ENCODE measurements around the gene REC8. TPM values are rescaled to one million over a fixed set of nuclear protein-coding genes. Genes with fewer than 3 reads are reported as not detected.

REC8 gene
- total RNA-seq, 1 experiment from 2014 or later: 58.0 TPM

- Mint-ChIP-seq H3K27me3 (ENCODE audit: low read depth) (no peaks in the 10 kb centered on the region), H3K4me1 (peaks cover 0 to 7% of the 10 kb centered on the region in 2 experiments; a peak in 2 of 4 replicates), H3K27ac (no peak overlapping the region), H3K4me3 (no peak overlapping the region), H3K9me3 (no peaks in the 10 kb centered on the region), H3K36me3 (ENCODE audit: insufficient read depth in 1 of 3, low read depth in 3 of 3) (peaks cover 7 to 24% (median 18%) of the 10 kb centered on the region in 3 experiments; a peak in 6 of 7 replicates)
- no peak for TF ChIP-seq CTCF (conservative IDR thresholded peaks at IDR 0.05)
- Histone ChIP-seq H2BK15ac (ENCODE audit: low read depth, low read length) (no peak overlapping the region), H2AK5ac (ENCODE audit: insufficient read length, low read length) (no peak overlapping the region), H3K27me3 (ENCODE audit: insufficient read depth, low read length) (no peaks in the 10 kb centered on the region), H3K9ac (ENCODE audit: extremely low read depth, insufficient read length, low read length) (no peak overlapping the region), H3T11ph (ENCODE audit: low read length) (no peak overlapping the region), H2BK20ac (ENCODE audit: low read depth, low read length, poor library complexity, severe bottlenecking) (no peak overlapping the region), H3K79me1 (ENCODE audit: insufficient read depth, low read depth, low read length, poor library complexity, severe bottlenecking) (peaks cover 14% of the 10 kb centered on the region), H3K4me2 (ENCODE audit: insufficient read depth, insufficient read length, low read length) (no peak overlapping the region), H3K23ac (ENCODE audit: insufficient read length, low read depth, low read length) (no peak overlapping the region), H3K18ac (ENCODE audit: insufficient read length, low read depth, low read length) (no peak overlapping the region), H3K4ac (ENCODE audit: low read depth, low read length) (no peak overlapping the region), H4K8ac (replicated peaks; ENCODE audit: insufficient read length, low read depth, low read length) (no peak overlapping the region), H3K14ac (ENCODE audit: insufficient read depth, low read length) (no peak overlapping the region), H3K9me3 (ENCODE audit: control insufficient read depth, low read depth, low read length) (no peaks in the 10 kb centered on the region), H2BK120ac (ENCODE audit: low read depth, low read length, poor library complexity, severe bottlenecking) (no peak overlapping the region), H3K27ac (ENCODE audit: insufficient read length, low read depth, low read length) (no peak overlapping the region), H4K5ac (ENCODE audit: insufficient read length, low read depth, low read length) (no peak overlapping the region), H3K23me2 (ENCODE audit: insufficient read length, low read depth, low read length, poor library complexity, severe bottlenecking) (peaks cover 3% of the 10 kb centered on the region), H3K79me2 (ENCODE audit: insufficient read depth, low read length) (peaks cover 7% of the 10 kb centered on the region; the same call in 1 of the 2 replicates), H2BK12ac (ENCODE audit: insufficient read length, low read depth, low read length) (no peak overlapping the region), H3K4me1 (ENCODE audit: insufficient read depth, low read length) (no peaks in the 10 kb centered on the region), H4K91ac (ENCODE audit: insufficient read length, low read depth, low read length) (no peak overlapping the region), H2AFZ (ENCODE audit: low read length) (no peak overlapping the region), H2BK5ac (ENCODE audit: insufficient read length, low read length) (no peak overlapping the region), H4K20me1 (ENCODE audit: control insufficient read depth, insufficient read depth, insufficient read length) (no peaks in the 10 kb centered on the region), H3K56ac (ENCODE audit: insufficient read length, low read depth, low read length) (no peak overlapping the region)
- no peak for DNase-seq
- WGBS (ENCODE audit: extremely low coverage, insufficient read length, low lambda C conversion rate): no CpG with 5 or more reads among the region's 1 CpG
Observed at GRCh38 chr14:24226473-24226872, 54.6 kb downstream of the REC8 start.
